ENCODE results near the gene ZNF628.

DNA sequence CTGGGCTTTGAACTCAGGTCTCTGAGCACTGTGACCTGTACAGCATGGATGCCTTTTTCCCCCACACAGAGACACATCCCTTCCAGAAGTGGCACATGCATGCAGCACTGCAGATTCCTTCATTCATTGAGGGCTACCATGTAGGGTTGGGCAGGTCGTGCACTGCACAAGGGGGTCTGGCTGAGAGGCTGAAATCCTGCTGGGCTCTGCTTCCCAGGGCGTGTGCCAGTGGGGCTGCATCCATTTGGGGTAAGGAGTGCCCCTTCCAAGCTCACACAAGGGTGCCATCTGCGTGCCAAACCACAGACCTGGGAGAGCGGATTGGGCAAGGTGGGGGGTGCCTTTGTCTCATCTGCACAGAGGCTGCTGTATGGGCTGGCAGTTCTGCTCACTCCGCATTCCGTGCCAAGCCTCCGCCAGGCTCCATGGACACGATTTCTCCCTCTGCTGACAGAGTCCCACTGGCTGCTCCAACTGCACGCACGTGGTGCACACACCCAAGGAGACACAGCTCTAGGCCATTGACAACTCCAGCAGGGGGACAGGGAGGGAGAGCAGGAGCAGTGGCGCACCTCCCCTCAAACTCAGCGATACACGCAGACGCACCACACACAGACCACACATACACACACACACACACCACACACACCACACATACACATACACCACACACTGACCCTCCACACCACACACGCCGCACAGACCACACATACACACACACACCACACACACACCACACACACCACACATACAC lies 28.8 kb upstream of the ZNF628 start:
- no peak for TF ChIP-seq POLR2A (IDR thresholded peaks at IDR 0.05; ENCODE audit: low read depth, low read length)
- TF ChIP-seq POLR2AphosphoS5 (IDR thresholded peaks at IDR 0.05; ENCODE audit: low read depth, low read length): no peak

All from GM12891 (cell line).